SJSA1 (cell line): ENCODE results near the gene TP53I11. TPM values are rescaled to one million over a fixed set of nuclear protein-coding genes. Genes with fewer than 3 reads are reported as not detected.
A peak's percentile ranks its signal among the peaks of the same experiment; 100 is the strongest.

Experiments
- DNase-seq, 2 experiments: peaks; one replicate each; pipeline ENCODE4 v3.0.0-alpha.2; 2015 to 2020; ENCODE audit warnings: low spot score in 2 of 2, low read depth in 1 of 2
- H3K27ac ChIP-seq: fragments of 250-450 bp; sonication (Bioruptor Pico); 2 replicates; pipeline ENCODE4 v1.5.1; 2020; ENCODE audit warnings: mild to moderate bottlenecking, moderate library complexity
- H3K27me3 ChIP-seq: fragments of 250-450 bp; sonication (Bioruptor Pico); replicated peaks from 2 replicates; pipeline ENCODE4 v1.5.1; 2020; ENCODE audit warnings: mild to moderate bottlenecking, moderate library complexity
- H3K36me3 ChIP-seq: fragments of 250-450 bp; sonication (Bioruptor Pico); 2 replicates; pipeline ENCODE4 v1.5.1; 2020; ENCODE audit warnings: mild to moderate bottlenecking
- H3K4me1 ChIP-seq: fragments of 250-450 bp; sonication (Bioruptor Pico); replicated peaks from 2 replicates; pipeline ENCODE4 v1.6.1; 2021; ENCODE audit warnings: mild to moderate bottlenecking
- H3K4me3 ChIP-seq: fragments of 250-450 bp; sonication (Bioruptor Pico); 2 replicates; pipeline ENCODE4 v1.5.1; 2020; ENCODE audit warnings: mild to moderate bottlenecking
- H3K9me3 ChIP-seq: fragments of 250-450 bp; sonication (Bioruptor Pico); replicated peaks from 2 replicates; pipeline ENCODE4 v1.5.1; 2020; ENCODE audit warnings: mild to moderate bottlenecking
- total RNA-seq: library from RNA; depleted of rRNA; stranded (reverse); fragments of >200 nt; shearing (Covaris generic); gene quantifications from 2 replicates; pipeline ENCODE4 v1.2.3, GENCODE V29; 2014

Gene TP53I11
- total RNA-seq, 1 experiment from 2014 or later, result 65.0 TPM

DNA sequence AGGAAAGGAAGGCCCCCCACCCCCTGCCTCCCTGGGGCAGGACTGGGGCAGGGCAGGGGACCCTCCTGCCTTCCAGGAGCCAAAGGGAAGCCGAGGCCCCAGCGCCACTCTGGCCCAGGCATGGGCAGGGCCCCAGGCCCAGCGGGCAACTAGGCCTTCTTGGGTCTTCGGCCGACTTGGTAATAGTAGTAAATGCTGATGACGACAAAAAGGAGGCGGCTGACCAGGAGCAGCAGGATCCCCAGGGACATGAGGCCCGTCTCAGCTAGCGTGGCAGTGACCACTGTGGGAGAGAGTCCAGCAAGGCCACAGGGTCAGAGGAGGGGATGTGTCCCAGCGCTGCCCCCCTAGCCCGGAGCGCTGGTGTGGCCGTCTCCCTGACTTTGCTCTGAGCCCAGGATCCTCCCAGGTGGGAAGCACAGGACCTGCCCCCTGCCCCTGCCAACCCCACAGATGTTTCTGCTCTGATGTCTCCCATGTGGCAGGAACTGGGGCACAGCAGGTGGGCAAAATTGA lies 15.9 kb downstream of the TP53I11 start:
- Histone ChIP-seq H3K9me3 (no peaks in the 10 kb centered on the region), H3K27ac (no peak overlapping the region), H3K4me3 (no peak overlapping the region), H3K27me3 (no peaks in the 10 kb centered on the region), H3K36me3 (peaks cover 27% of the 10 kb centered on the region), H3K4me1 (no peaks in the 10 kb centered on the region)
- DNase-seq, result no peak

DNA sequence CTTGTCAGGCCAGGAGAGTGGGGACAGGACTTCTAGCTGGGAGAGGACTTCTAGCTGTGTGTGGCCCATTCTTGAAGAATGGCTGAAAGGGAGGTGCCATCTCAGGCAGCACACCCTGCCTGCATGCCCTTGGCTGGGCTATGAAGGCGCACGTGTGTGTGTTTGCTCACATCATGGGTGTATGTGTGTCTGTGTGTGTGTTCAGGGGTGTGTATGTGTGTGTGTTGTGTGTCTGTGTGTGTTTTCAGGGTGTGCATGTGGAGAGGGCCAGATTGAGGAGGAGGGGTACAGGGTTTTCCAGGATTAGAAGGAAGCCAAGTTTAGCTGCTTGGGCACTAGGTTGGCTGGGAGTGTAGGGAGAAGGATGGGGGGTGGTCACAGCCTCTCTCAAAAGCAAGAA lies 16.6 kb downstream of the TP53I11 start:
- no peak for DNase-seq

DNA sequence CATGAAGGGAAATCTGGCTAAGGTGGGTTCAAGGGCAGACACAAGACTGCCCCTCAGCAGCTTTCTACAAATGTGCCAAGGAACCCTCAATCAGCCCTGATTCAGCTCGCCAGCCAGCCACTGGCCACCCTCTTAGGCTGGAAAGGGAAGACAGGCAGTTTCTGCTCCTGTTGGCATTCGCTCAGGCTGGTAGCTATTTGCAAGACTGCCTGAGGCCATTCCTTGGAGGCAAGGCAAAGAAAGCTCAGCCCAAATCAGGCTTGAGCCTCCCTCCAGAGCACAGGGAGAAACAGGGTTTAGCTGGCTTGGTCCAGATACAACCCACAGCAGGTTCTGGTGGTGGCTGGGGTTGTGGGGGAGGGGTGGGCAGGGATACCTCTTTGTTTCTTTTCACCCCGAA lies 19.2 kb downstream of the TP53I11 start:
- no peak overlapping the region for H3K4me3 ChIP-seq
- no peaks in the 10 kb centered on the region for H3K9me3 ChIP-seq
- H3K27me3 ChIP-seq, result no peaks in the 10 kb centered on the region
- peaks cover 22% of the 10 kb centered on the region for H3K36me3 ChIP-seq
- no peak for DNase-seq
- no peaks in the 10 kb centered on the region for H3K4me1 ChIP-seq
- no peak overlapping the region for H3K27ac ChIP-seq

More for the DNA sequence above, 16.6 kb downstream of the TP53I11 start:
- Histone ChIP-seq H3K27ac (no peak overlapping the region), H3K27me3 (no peaks in the 10 kb centered on the region), H3K36me3 (peaks cover 26% of the 10 kb centered on the region), H3K4me3 (no peak overlapping the region), H3K9me3 (no peaks in the 10 kb centered on the region), H3K4me1 (no peaks in the 10 kb centered on the region)

DNA sequence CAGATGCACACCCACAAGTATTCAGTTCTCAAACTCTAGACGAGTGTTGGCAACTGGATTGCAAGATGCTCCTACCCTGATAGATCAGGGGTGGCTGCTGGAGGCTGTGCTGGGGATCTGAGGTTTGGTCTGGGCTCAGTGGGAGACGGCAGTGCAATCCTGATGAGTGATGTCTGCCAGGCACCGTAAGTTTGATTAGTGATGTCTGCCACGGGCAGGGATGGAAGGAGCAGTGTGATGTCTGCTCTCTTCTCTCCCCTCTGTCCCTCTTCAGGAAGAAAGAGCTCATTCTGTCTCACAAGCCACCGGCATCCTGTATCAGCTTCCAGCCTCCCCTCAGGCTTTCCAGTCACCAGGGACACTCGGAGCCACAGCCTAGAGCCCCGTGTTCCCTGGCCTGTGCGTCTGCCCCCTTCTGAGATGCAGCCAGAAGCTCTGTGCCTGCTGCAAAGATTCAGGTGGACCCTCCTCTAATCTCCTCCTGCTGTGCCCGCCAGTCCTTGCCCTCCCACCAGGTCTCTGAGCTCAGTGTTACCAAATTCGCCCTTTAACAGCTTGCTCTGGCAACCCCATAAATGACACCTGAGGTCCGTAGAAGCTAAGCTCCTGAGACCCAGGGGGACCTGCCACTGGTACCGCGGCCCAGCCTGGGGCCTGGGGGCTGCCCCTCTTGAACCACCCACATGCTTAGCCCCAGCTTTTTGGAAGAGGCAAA lies 19.9 kb downstream of the TP53I11 start:
- Histone ChIP-seq H3K36me3 (peaks cover 15% of the 10 kb centered on the region; the same call in 1 of the 2 replicates), H3K4me1 (no peaks in the 10 kb centered on the region), H3K27me3 (no peaks in the 10 kb centered on the region), H3K9me3 (no peaks in the 10 kb centered on the region), H3K4me3 (no peak overlapping the region), H3K27ac (no peak overlapping the region)
- no peak for DNase-seq

DNA sequence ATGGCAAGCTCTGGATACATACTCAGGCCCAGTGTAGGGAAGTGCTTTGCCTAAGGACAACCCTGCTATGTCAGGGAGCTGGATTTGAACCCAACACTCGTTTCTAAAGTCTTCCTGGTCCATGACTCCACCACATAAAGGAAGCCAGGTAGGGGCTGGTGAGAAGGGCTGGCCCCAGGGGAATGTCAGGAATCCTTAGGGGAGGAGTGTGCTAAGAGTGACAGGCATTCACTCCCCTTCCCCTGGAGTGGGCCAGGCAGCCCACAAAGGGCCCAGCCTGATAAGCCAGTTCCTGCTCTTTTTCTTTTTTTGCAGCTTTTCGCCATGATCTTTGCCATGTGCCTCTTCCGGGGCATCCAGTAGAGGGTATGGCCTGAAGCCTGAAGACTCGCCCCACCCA lies 21.9 kb downstream of the TP53I11 start:
- peaks cover 3% of the 10 kb centered on the region; the same call in 1 of the 2 replicates for H3K27me3 ChIP-seq
- no peak overlapping the region for H3K4me3 ChIP-seq
- H3K27ac ChIP-seq, result no peak overlapping the region
- no peak for DNase-seq
- H3K36me3 ChIP-seq, result 0 out of 2 replicates have a peak, but pooled peaks cover under 1% of the 10 kb centered on the region
- H3K9me3 ChIP-seq, result no peaks in the 10 kb centered on the region
- no peaks in the 10 kb centered on the region for H3K4me1 ChIP-seq

DNA sequence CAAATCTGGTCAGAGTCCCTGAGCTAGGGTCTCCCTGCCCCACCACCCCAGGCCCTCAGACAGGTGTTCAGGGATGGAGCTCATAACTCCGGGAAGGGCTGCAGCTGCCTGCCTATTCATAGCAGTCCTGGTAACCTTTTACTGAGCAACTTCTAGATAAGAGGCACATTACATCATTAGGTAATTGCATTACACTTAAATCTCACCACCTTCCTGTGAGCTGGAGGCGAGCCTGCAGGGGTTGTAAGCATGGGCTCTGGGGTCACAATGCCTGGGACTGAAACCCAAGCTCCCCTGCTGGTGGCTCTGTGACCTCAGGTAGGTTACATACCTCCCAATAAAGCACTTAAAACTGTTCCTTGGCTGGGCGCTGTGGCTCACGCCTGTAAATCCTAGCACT lies 22.5 kb downstream of the TP53I11 start:
- H3K9me3 ChIP-seq, result no peaks in the 10 kb centered on the region
- no peaks in the 10 kb centered on the region for H3K4me1 ChIP-seq
- H3K27ac ChIP-seq, result no peak overlapping the region

DNA sequence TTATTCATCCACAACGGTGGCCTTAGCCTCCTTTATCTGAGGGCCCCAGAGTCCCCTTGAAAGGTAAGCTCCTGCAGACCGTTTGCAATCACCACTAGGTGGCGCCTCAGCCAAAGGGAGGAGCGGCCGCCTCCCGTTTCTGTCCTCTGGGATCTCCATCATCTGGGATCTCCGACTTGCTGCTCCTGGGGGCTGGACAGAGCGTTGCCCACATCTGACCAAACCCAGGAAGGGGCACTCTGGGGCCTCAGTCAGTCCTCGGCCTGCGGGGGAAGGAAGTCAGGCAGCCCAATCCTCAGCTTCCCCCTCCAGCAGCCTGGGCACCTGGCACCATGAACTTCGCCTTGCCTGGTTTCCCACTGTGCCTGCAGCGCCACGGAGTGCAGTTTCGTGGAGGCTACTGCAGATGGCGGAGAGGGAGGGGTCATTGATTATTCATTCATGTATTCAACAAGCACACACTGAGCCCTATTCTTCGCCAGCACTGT lies 23.5 kb downstream of the TP53I11 start:
- no peaks in the 10 kb centered on the region for H3K9me3 ChIP-seq
- H3K4me1 ChIP-seq, result no peaks in the 10 kb centered on the region
- H3K27ac ChIP-seq, result no peak overlapping the region
- peaks cover 9% of the 10 kb centered on the region; the same call in 1 of the 2 replicates for H3K27me3 ChIP-seq
- peak; percentile 69 to 85 for DNase-seq
- no peak overlapping the region for H3K4me3 ChIP-seq
- H3K36me3 ChIP-seq, result no peaks in the 10 kb centered on the region

More for the DNA sequence above, 22.5 kb downstream of the TP53I11 start:
- no peaks in the 10 kb centered on the region for H3K36me3 ChIP-seq
- H3K27me3 ChIP-seq, result peaks cover 3% of the 10 kb centered on the region; the same call in 1 of the 2 replicates
- H3K4me3 ChIP-seq, result no peak overlapping the region
- no peak for DNase-seq

DNA sequence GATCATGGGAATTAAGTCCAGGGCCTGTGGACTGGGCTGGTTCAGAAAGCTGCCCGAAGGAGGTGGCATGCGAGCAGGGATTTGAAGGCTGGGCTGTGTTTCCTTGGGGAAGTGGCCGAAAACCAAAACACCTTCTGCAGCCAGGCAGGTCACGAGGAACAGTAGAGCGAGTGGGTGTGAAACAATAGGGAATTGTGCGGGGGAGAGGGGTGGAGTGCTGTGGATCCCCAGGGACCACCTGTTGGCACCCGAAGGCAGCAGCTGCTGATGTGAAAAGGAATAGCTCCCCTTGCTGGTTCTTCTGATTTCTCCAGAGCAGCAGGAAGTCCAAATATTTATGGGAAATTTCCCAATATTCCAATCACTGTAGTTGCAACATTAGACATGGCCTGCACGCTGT lies 24.6 kb downstream of the TP53I11 start:
- H3K9me3 ChIP-seq, result no peaks in the 10 kb centered on the region
- no peak overlapping the region for H3K4me3 ChIP-seq
- no peak for DNase-seq
- H3K27me3 ChIP-seq, result peaks cover 9% of the 10 kb centered on the region; the same call in 1 of the 2 replicates
- H3K36me3 ChIP-seq, result no peaks in the 10 kb centered on the region
- H3K27ac ChIP-seq, result no peak overlapping the region
- no peaks in the 10 kb centered on the region for H3K4me1 ChIP-seq

DNA sequence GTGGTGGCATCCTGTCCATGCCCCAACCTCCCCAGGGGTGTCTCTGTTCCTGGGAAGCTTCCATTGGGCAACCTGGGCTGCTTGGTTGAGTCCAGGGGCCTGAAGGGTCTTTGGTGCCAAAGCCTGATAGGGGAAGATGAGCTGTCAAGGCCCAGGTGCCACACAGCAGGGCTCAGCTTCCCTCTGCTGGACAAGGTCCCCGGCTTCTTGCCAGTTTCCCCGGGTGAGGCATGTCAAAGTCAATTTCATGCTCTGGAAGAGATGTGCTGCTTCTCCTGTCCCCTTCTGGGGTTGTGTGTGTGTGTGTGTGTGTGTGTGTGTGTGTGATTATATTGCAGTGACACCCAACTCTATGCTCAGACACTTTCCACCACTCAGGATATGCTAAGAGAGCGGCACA lies 26.9 kb downstream of the TP53I11 start:
- Histone ChIP-seq H3K9me3 (no peaks in the 10 kb centered on the region), H3K4me1 (no peaks in the 10 kb centered on the region), H3K4me3 (no peak overlapping the region), H3K36me3 (no peaks in the 10 kb centered on the region), H3K27ac (no peak overlapping the region), H3K27me3 (peaks cover 17% of the 10 kb centered on the region)
- no peak for DNase-seq

DNA sequence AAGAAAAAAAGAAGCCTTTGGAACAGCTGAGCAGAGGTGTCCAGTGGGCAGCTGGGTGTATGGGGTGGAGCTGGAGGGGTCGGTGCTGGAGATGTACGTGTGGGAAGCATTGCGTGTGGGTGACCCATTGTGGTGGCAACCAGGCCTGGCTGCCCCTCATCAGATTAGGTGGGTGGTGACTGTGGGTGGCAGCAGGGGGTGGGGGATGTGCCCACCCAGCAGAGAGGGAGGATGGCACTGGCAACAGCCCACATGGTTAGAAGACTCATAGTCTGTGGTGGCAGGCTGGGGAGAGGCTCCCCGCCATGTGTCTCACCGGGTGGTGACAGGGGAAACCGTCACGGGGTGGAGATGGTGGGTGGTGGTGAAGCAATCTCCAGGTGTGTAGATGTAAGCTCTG lies 27.6 kb downstream of the TP53I11 start:
- no peak for DNase-seq
- no peak overlapping the region for H3K27ac ChIP-seq

DNA sequence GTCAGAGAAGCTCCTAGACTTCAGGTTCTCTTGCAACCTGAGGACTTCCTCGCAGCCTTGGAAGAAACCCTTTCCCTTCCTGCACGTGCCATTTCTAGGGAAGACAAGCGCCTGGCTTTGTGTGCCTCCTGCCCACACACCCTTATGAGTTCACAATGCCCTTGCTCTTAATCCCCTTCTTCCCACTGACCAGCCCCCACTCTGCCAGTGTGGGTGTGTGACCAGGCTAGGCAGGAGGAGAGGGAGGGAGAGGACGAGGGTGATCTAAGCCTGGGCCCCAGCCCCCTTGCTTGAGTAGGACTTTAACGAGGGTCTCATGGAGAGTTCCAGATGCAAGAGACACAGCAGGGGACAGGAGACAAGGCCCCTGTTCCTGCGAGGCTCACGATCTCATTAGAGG lies 30.2 kb downstream of the TP53I11 start:
- Histone ChIP-seq H3K27ac (no peak overlapping the region), H3K9me3 (no peaks in the 10 kb centered on the region), H3K4me3 (no peak overlapping the region), H3K27me3 (peaks cover 17% of the 10 kb centered on the region), H3K36me3 (no peaks in the 10 kb centered on the region), H3K4me1 (no peaks in the 10 kb centered on the region)
- no peak for DNase-seq

More for the DNA sequence above, 27.6 kb downstream of the TP53I11 start:
- Histone ChIP-seq H3K9me3 (no peaks in the 10 kb centered on the region), H3K36me3 (no peaks in the 10 kb centered on the region), H3K27me3 (peaks cover 17% of the 10 kb centered on the region), H3K4me3 (no peak overlapping the region), H3K4me1 (no peaks in the 10 kb centered on the region)

DNA sequence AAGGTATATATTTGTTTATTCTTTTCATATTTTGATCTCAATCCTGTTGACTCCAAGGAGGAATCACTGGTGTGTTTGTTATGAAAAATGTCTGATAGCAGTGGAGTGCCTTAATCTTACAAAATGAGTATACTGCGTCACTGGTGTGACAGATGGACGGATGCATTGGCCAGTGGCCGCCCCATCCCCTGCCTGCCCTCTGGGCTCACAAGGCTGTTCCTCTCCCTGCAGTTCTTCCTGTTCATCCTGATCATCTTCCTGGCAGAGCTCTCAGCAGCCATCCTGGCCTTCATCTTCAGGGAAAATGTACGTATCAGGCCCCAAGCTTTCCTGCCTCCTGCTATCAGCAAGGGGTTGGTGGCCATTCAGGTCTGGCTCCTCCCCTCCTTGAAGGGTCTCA lies 32.9 kb downstream of the TP53I11 start:
- Histone ChIP-seq H3K4me1 (no peaks in the 10 kb centered on the region), H3K27me3 (peaks cover 14% of the 10 kb centered on the region; the same call in 1 of the 2 replicates), H3K27ac (no peak overlapping the region), H3K9me3 (no peaks in the 10 kb centered on the region), H3K4me3 (no peak overlapping the region), H3K36me3 (no peaks in the 10 kb centered on the region)
- no peak for DNase-seq

DNA sequence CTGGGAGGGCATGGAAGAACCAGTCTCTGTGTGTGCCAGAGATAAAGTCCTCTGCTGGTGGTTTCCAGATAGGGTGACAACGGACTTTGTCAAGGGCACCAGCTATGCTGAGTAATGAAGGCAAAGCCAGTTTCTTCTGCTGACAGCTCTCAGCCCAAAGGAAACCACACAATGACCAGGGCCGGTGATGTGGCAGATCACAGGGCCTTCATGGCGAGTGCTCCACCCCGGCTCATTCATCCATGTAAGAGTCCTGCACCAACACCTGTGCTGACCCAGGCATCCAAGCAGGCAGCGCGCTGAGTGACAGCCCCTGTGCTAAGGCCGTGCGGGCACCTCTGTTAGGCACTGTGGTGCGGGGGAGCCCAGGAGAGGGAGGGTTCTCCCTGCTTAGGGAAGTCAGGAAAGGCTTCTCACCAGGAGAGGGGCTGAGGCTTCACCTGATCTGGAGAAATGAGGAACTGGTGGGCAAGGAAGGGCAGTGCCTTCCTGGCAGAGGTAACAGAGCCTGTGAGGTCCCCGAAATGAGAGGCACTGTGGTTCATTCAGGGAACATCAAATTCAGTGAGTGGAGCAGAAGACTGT lies 33.8 kb downstream of the TP53I11 start:
- no peak for DNase-seq
- no peak overlapping the region for H3K27ac ChIP-seq
- peaks cover 9% of the 10 kb centered on the region; the same call in 1 of the 2 replicates for H3K27me3 ChIP-seq
- no peaks in the 10 kb centered on the region for H3K9me3 ChIP-seq
- no peak overlapping the region for H3K4me3 ChIP-seq
- H3K4me1 ChIP-seq, result no peaks in the 10 kb centered on the region
- no peaks in the 10 kb centered on the region for H3K36me3 ChIP-seq

DNA sequence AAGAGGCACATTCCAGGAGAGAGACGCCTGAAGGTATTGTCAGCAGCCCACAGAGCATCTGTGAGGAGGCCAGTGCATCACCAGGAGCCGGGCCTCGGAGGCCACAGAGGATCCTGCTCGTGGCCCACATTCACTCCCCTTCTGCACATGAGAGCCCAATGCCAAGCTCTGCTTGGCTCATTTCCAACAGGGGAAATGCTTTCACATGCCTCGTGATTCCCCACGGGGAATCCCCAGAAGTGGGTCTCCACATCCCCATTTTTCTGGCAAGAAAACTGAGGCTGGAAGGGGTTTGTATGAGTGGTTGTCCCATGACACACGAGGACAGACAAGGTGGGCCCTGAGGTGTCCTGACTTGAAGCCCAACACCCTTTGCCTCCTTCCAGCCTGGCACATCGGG lies 34.4 kb downstream of the TP53I11 start:
- H3K27me3 ChIP-seq, result peaks cover 9% of the 10 kb centered on the region; the same call in 1 of the 2 replicates
- DNase-seq, result no peak
- H3K27ac ChIP-seq, result no peak overlapping the region
- no peaks in the 10 kb centered on the region for H3K36me3 ChIP-seq
- no peak overlapping the region for H3K4me3 ChIP-seq
- H3K4me1 ChIP-seq, result no peaks in the 10 kb centered on the region
- no peaks in the 10 kb centered on the region for H3K9me3 ChIP-seq
